Osteocyte (in vitro differentiated cells): ENCODE data around the gene SPIRE2. TPM values are rescaled to one million over a fixed set of nuclear protein-coding genes. Genes with fewer than 3 reads are reported as not detected.

Experiments used
- DNase-seq: peaks from one replicate; pipeline ENCODE4 v3.0.0; 2021; ENCODE audit warnings: mixed read lengths; ENCODE audit not compliant: unreplicated experiment; ENCODE audit errors: extremely low spot score
- H3K27ac Mint-ChIP-seq: one replicate; pipeline ENCODE4 v1.8.0; 2021; ENCODE audit warnings: mild to moderate bottlenecking, mixed read lengths; ENCODE audit not compliant: unreplicated experiment
- H3K27me3 Mint-ChIP-seq: one replicate; pipeline ENCODE4 v1.8.0; 2021; ENCODE audit warnings: mixed read lengths; ENCODE audit not compliant: unreplicated experiment
- H3K36me3 Mint-ChIP-seq: one replicate; pipeline ENCODE4 v1.8.0; 2021; ENCODE audit warnings: mixed read lengths; ENCODE audit not compliant: unreplicated experiment
- H3K4me1 Mint-ChIP-seq: one replicate; pipeline ENCODE4 v1.8.0; 2021; ENCODE audit warnings: mixed read lengths; ENCODE audit not compliant: unreplicated experiment
- H3K4me3 Mint-ChIP-seq: one replicate; pipeline ENCODE4 v1.8.0; 2021; ENCODE audit warnings: mild to moderate bottlenecking, moderate library complexity, mixed read lengths; ENCODE audit not compliant: unreplicated experiment
- H3K9me3 Mint-ChIP-seq: one replicate; pipeline ENCODE4 v1.8.0; 2021; ENCODE audit warnings: mixed read lengths; ENCODE audit not compliant: unreplicated experiment
- CTCF ChIP-seq: fragments of 200-600 bp; sonication (generic); IDR thresholded peaks from 2 replicates; pipeline ENCODE4 v1.5.0; 2021; ENCODE audit warnings: antibody characterized with exemption, mild to moderate bottlenecking, moderate library complexity
- total RNA-seq: library from RNA; stranded (reverse); gene quantifications from 2 replicates; pipeline ENCODE4 v1.2.1, GENCODE V29; 2021

Gene SPIRE2
- total RNA-seq, 1 donor from 2014 or later, result 4.6 TPM

- Mint-ChIP-seq H3K27ac (no peak overlapping the region), H3K4me3 (no peak overlapping the region), H3K9me3 (no peaks in the 10 kb centered on the region), H3K36me3 (peaks cover 41% of the 10 kb centered on the region), H3K4me1 (no peaks in the 10 kb centered on the region), H3K27me3 (no peaks in the 10 kb centered on the region)
- no peak for TF ChIP-seq CTCF
- no peak for DNase-seq
Measured at GRCh38 chr16:89898201-89898967, 70.1 kb downstream of the SPIRE2 start.

- Mint-ChIP-seq H3K27ac (no peak overlapping the region), H3K4me1 (no peaks in the 10 kb centered on the region), H3K9me3 (no peaks in the 10 kb centered on the region), H3K27me3 (no peaks in the 10 kb centered on the region), H3K36me3 (peaks cover 46% of the 10 kb centered on the region), H3K4me3 (no peak overlapping the region)
- TF ChIP-seq CTCF, result no peak
- DNase-seq, result no peak
Measured at GRCh38 chr16:89899879-89900481, 71.7 kb downstream of the SPIRE2 start.

- no peaks in the 10 kb centered on the region for H3K27me3 Mint-ChIP-seq
- no peak overlapping the region for H3K4me3 Mint-ChIP-seq
- DNase-seq, result no peak
- TF ChIP-seq CTCF, result no peak
- H3K27ac Mint-ChIP-seq, result no peak overlapping the region
- H3K9me3 Mint-ChIP-seq, result no peaks in the 10 kb centered on the region
- no peaks in the 10 kb centered on the region for H3K4me1 Mint-ChIP-seq
- H3K36me3 Mint-ChIP-seq, result peaks cover 47% of the 10 kb centered on the region
Measured at GRCh38 chr16:89900885-89901284, 72.6 kb downstream of the SPIRE2 start.

- TF ChIP-seq CTCF, result no peak
- Mint-ChIP-seq H3K36me3 (peaks cover 47% of the 10 kb centered on the region), H3K4me1 (no peaks in the 10 kb centered on the region), H3K4me3 (no peak overlapping the region), H3K27me3 (no peaks in the 10 kb centered on the region), H3K9me3 (no peaks in the 10 kb centered on the region), H3K27ac (no peak overlapping the region)
- no peak for DNase-seq
Measured at GRCh38 chr16:89902980-89903379, 74.7 kb downstream of the SPIRE2 start.

GRCh38 chr16:89903908-89904515 is 75.7 kb downstream of the SPIRE2 start:
- no peak for TF ChIP-seq CTCF
- no peaks in the 10 kb centered on the region for H3K4me1 Mint-ChIP-seq
- peaks cover 43% of the 10 kb centered on the region for H3K36me3 Mint-ChIP-seq
- H3K4me3 Mint-ChIP-seq, result no peak overlapping the region
- H3K27ac Mint-ChIP-seq, result no peak overlapping the region
- H3K9me3 Mint-ChIP-seq, result no peaks in the 10 kb centered on the region
- no peaks in the 10 kb centered on the region for H3K27me3 Mint-ChIP-seq
- DNase-seq, result no peak
